WTC11 (cell line): Measurements from ENCODE around the gene ZCCHC14.

ENCODE experiments used
- CTCF ChIP-seq: fragments of 200-600 bp; IDR thresholded peaks from 2 replicates; pipeline ENCODE4 v1.8.0; 2022; ENCODE audit warnings: antibody characterized with exemption
- E2F4 ChIP-seq: sonication (generic); formaldehyde crosslinking; IDR thresholded peaks from 2 replicates; pipeline ENCODE4 v1.8.1; 2022; ENCODE audit warnings: low read depth, mild to moderate bottlenecking, moderate library complexity, missing genetic modification reagents, borderline replicate concordance
- TCF7 ChIP-seq: sonication (generic); formaldehyde crosslinking; IDR thresholded peaks from 2 replicates; pipeline ENCODE4 v1.8.0; 2022; ENCODE audit warnings: mild to moderate bottlenecking, low read depth, missing genetic modification reagents, moderate library complexity
- ZNF138 ChIP-seq: sonication (generic); formaldehyde crosslinking; conservative IDR thresholded peaks from 2 replicates; pipeline ENCODE4 v1.8.1; 2022; ENCODE audit warnings: mild to moderate bottlenecking, moderate library complexity, missing genetic modification reagents
- ZNF232 ChIP-seq: sonication (generic); formaldehyde crosslinking; IDR thresholded peaks from 2 replicates; pipeline ENCODE4 v1.8.0; 2022; ENCODE audit warnings: mild to moderate bottlenecking, missing genetic modification reagents

- TF ChIP-seq ZNF138 (CRISPR knock-in tag) (no peak), TCF7 (CRISPR knock-in tag) (no peak), CTCF (no peak), ZNF232 (CRISPR knock-in tag) (no peak), E2F4 (no peak)
Measured at GRCh38 chr16:87409153-87409552, 83.7 kb downstream of the ZCCHC14 start.
